ENCODE measurements around the gene LAMA3.

Gene LAMA3

DNA sequence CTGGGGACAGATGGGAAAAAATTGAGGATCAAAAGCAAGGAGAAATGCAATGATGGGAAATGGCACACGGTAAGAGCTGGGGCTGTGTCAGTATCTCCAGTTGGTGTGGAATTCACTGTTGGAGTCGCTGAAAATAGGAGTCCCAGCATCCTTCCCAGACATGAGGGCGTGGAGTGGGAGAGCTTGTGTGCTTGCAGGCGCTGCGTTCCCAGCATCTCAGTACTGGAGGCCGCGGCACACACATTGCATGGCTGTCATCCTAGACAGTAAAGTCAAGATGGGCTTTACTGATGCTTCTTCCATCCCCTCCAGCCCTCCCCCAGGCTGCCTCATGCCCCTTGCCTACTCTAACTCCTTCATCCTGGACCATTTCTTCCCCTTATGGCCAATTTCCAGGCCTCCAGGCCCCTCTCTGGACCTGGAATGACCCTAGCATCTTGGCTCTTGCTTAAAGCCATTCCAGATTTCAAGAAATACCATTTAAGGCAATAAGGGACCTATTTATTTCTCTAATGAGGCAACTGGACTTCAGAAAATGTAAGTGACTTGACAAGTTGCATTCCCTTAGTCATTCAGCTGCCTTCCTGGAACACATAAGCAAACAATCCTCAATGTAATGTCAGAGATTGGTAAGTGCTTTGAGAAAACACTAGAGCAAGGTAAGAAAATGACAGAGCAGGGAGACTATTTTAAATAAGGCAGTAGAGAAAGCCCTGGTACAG, 254.8 kb downstream of the LAMA3 start:
- no peak for DNase-seq

- no peak for DNase-seq
These were observed 256.3 kb downstream of the LAMA3 start for GRCh38 chr18:23945416-23946079.

DNA sequence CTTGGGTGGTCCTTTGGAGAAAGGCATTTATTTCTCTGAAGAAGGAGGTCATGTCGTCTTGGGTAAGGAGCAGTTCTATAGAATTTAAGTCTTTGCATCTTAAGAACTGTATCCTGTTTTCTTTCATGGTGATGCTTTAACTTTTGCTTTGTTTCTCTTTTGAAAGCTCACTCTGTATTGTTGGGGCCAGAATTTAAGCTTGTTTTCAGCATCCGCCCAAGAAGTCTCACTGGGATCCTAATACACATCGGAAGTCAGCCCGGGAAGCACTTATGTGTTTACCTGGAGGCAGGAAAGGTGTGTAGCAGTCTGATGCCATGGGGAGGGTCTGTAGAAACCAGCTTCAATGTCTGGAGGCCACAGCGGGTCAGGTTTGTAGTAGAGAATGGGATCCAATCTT, 260.6 kb downstream of the LAMA3 start:
- no peak for DNase-seq

GRCh38 chr18:23950644-23951043, 261.4 kb downstream of the LAMA3 start:
- no peak for DNase-seq

DNA sequence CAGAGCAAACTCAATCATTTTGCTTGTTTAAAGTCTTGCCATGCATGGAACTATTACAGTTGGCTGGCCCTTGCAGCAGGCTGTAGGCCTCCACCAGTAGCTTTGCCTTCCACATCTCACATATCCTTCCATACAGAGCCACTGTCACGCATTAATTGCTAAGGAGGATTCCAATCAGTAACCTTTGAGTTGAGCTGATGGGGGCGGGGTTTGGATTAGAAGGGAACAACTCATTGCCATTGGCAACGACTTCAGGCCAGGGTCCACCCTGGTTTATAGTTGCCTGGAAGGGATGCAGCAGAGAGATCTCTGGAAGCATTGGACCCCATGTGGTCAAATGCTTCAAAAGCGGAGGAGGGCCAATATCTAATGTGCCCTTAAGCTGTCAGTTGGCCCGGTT, 262.0 kb downstream of the LAMA3 start:
- DNase-seq, result no peak

- DNase-seq, result no peak
These were observed 264.7 kb downstream of the LAMA3 start for GRCh38 chr18:23953984-23954383.

DNA sequence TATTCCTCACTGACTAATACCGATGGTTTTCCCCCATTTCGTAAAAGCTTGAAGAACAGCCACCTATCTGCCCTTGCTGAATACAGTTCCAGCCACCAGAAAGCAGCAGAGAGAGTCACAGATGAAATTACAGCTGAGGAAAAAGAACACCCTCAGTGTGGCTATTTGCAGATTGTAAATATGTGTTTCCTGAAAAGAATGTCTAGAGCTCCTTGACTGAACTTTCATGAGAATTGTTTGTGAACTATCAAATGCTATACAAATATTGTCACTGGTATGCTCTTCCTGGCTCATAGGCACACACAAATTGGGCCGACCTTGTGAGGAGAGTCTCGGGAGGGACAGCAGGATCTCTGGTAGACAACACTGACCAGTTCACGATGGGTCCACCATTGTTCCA, 267.2 kb downstream of the LAMA3 start:
- DNase-seq, result no peak

GRCh38 chr18:23958036-23958435, 268.8 kb downstream of the LAMA3 start:
- no peak for DNase-seq

- no peak for DNase-seq
These were observed 274.4 kb downstream of the LAMA3 start for GRCh38 chr18:23963443-23964165.

- DNase-seq, result no peak
These were observed 275.3 kb downstream of the LAMA3 start for GRCh38 chr18:23964282-23965238.

GRCh38 chr18:23966909-23967308, 277.7 kb downstream of the LAMA3 start:
- DNase-seq, result no peak

GRCh38 chr18:23967321-23968089, 278.3 kb downstream of the LAMA3 start:
- no peak for DNase-seq

DNA sequence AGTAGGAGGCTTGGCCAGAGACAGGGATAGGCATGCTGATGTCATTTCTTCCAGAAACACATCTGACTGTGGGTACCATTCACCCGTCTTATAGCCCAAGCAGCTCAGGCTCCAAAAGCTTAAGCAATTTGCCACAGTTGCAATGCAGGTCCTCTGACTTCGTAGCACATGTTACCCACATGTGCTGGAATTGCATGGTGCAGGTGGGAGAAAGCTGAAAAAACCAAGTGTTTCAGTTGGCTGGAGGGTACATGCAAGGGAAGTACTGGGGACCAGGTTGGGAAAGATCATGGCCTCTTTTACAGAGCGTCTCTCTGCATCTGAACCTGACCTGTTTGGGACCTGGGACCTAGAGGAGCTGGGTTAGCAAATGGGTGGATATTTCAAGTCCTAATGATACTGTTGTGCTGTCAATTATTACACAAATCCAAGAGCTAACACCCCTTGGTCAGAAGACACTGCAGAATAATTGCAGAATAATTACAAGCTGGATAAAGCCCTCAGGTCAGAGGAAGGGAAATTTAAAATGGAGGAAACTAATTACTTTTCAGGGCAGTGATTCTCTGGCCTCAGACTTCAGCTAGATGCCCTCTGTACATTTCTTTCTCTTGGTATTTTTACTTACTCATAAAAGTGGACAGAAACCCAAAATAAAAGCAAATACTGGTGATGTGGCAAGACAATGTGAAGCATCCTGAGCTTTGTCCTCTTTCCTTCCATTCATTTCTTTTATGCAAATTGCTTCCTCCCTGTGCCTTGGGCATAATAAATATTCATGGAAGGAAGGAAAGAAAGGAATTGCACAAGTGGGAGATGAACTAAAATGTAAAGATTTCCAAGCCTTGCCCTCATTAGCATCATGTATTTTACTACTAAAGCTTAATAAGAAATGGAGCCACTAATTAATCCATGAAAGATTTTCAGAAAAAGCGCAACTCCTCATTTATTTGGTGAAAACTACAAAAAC, 279.7 kb downstream of the LAMA3 start:
- DNase-seq, result no peak

DNA sequence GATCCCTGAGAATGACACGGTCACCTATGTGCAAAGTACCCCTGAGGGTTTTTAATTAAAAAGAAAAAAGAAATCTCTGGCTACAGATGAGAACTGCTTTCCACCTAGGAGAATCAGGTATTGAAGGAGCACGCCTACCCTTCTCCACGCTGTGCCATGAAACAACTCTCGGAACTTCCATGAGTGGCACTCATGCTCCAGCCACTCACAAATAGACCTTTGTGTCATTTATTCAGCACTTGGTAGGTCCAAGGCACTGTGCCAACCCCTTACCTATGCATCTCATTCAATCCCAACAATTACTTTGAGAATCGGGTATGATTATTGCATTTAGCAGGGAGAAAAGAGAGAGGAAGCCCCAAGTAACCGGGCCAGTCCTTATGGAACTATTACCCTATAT, 280.4 kb downstream of the LAMA3 start:
- DNase-seq, result no peak

GRCh38 chr18:23970161-23971096, 281.2 kb downstream of the LAMA3 start:
- DNase-seq, result no peak

- no peak for DNase-seq
These were observed 281.8 kb downstream of the LAMA3 start for GRCh38 chr18:23971097-23971440.

DNA sequence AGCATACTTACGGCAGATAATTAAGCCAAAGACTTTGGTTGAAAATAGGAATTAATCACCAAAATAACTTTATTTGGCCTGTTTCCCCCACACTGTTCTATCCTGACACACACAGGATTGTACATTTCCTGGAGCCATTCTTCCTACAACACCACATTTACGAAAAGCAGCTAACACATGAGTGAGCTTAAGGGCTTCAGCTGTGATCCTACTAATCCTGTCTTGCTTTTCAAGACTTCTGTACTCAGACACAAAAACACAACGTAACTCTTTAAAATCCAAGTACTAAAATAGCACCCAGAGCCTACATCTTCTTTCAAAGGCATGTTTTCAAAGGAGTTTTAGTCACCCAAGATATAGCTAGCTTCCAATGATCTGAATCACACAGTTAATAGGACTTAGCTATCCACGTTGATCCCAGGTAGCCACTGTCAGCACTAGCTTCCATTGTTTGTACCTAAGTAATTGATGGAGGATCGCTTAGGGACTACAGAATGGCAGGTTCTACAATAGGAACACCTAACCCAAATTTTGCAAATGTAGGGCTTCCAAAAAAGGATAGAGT, 282.5 kb downstream of the LAMA3 start:
- DNase-seq, result no peak

DNA sequence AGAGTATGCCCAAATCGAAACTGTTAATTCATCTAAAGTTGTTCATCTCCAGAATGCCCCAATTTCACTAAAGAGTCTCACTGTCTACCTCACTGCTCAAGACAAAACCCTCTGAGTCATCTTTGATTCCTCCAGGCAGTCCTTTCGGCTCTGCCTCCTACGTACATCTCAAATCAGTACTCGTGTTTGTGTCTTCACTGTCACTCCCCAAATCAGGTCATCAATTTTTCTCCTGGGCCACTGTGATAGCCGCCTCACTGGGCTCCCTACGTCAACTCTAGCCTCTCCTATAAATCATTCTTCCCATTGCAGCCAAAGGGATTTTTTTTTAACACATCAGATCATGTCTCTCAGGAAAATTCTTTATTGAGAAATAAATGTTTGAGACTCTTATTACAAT, 283.2 kb downstream of the LAMA3 start:
- DNase-seq, result no peak

- DNase-seq, result no peak
These were observed 287.9 kb downstream of the LAMA3 start for GRCh38 chr18:23977103-23977502.

Measured in NCI-H2107 (cell line).